OCI-LY3 (cell line): ENCODE results near the gene APOA5.

Experiments used
- H2AFZ ChIP-seq: fragments of 200-600, 300-600 bp; shearing (Covaris generic); 2 replicates; pipeline ENCODE4 v1.6.0; 2014; ENCODE audit warnings: antibody characterized with exemption, low read depth, low read length
- H3K27ac ChIP-seq: fragments of 200-600, 300-600 bp; sonication (generic); 2 replicates; pipeline ENCODE4 v1.5.1; 2014; ENCODE audit warnings: mild to moderate bottlenecking, low read length, moderate library complexity, mixed read lengths
- H3K27me3 ChIP-seq: fragments of 200-600, 300-600 bp; sonication (generic); 2 replicates; pipeline ENCODE4 v1.6.1; 2014; ENCODE audit warnings: low read depth, low read length, mixed read lengths
- H3K36me3 ChIP-seq: fragments of 200-600, 300-600 bp; sonication (generic); replicated peaks from 2 replicates; pipeline ENCODE3; 2014; ENCODE audit warnings: low read depth, low read length, mixed read lengths
- H3K4me1 ChIP-seq: fragments of 300-600, 200-600 bp; sonication (generic); 2 replicates; pipeline ENCODE4 v1.6.1; 2014; ENCODE audit warnings: low read length, mixed read lengths
- H3K4me2 ChIP-seq: fragments of 200-600, 300-600 bp; sonication (generic); 2 replicates; pipeline ENCODE4 v1.6.1; 2014; ENCODE audit warnings: low read length, mixed read lengths
- H3K4me3 ChIP-seq: fragments of 300-600, 200-600 bp; sonication (generic); 2 replicates; pipeline ENCODE4 v1.5.1; 2014; ENCODE audit warnings: antibody characterized with exemption, mild to moderate bottlenecking, low read length, moderate library complexity
- H3K79me2 ChIP-seq: fragments of 300-600, 200-600 bp; shearing (Covaris generic); 2 replicates; pipeline ENCODE4 v1.6.1; 2014; ENCODE audit warnings: mild to moderate bottlenecking, low read length, mixed read lengths
- H3K9ac ChIP-seq: fragments of 300-600, 200-600 bp; shearing (Covaris generic); 2 replicates; pipeline ENCODE4 v1.6.0; 2014; ENCODE audit warnings: mild to moderate bottlenecking, low read length, moderate library complexity
- H3K9me3 ChIP-seq: fragments of 200-600, 300-600 bp; shearing (Covaris generic); 2 replicates; pipeline ENCODE4 v1.6.1; 2014; ENCODE audit warnings: low read length, mixed read lengths; ENCODE audit not compliant: insufficient read depth
- H4K20me1 ChIP-seq: fragments of 200-600, 300-600 bp; sonication (generic); 2 replicates; pipeline ENCODE4 v1.6.1; 2016; ENCODE audit warnings: low read length, mixed read lengths; ENCODE audit not compliant: insufficient read depth
- EZH2phosphoT487 ChIP-seq: fragments of 200-600 bp; shearing (Covaris generic); IDR thresholded peaks from 2 replicates; pipeline ENCODE4 v1.6.1; 2018; ENCODE audit warnings: antibody characterized with exemption, mixed run types, low read depth
- TF ChIP-seq, protein P1 (sequence below): fragments of 200-600, 300-600 bp; sonication (generic); IDR thresholded peaks from 2 replicates; pipeline ENCODE4 v1.5.1; 2014; ENCODE audit warnings: antibody characterized with exemption, low read length, low read depth

Gene APOA5

GRCh38 chr11:116829525-116830183, 38.0 kb upstream of the APOA5 start, which contains the start of gene APOC3:
APOC3 (plus strand) TSS chr11:116829907; CDS start chr11:116830583, 676 bp downstream.
- TF ChIP-seq, protein P1, sequence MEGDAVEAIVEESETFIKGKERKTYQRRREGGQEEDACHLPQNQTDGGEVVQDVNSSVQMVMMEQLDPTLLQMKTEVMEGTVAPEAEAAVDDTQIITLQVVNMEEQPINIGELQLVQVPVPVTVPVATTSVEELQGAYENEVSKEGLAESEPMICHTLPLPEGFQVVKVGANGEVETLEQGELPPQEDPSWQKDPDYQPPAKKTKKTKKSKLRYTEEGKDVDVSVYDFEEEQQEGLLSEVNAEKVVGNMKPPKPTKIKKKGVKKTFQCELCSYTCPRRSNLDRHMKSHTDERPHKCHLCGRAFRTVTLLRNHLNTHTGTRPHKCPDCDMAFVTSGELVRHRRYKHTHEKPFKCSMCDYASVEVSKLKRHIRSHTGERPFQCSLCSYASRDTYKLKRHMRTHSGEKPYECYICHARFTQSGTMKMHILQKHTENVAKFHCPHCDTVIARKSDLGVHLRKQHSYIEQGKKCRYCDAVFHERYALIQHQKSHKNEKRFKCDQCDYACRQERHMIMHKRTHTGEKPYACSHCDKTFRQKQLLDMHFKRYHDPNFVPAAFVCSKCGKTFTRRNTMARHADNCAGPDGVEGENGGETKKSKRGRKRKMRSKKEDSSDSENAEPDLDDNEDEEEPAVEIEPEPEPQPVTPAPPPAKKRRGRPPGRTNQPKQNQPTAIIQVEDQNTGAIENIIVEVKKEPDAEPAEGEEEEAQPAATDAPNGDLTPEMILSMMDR = no peak
- TF ChIP-seq EZH2phosphoT487 = no peak
- H3K4me2 ChIP-seq = no peak within 1 kb of the TSS
- no peaks in the 10 kb centered on the region for H3K4me1 ChIP-seq

DNA sequence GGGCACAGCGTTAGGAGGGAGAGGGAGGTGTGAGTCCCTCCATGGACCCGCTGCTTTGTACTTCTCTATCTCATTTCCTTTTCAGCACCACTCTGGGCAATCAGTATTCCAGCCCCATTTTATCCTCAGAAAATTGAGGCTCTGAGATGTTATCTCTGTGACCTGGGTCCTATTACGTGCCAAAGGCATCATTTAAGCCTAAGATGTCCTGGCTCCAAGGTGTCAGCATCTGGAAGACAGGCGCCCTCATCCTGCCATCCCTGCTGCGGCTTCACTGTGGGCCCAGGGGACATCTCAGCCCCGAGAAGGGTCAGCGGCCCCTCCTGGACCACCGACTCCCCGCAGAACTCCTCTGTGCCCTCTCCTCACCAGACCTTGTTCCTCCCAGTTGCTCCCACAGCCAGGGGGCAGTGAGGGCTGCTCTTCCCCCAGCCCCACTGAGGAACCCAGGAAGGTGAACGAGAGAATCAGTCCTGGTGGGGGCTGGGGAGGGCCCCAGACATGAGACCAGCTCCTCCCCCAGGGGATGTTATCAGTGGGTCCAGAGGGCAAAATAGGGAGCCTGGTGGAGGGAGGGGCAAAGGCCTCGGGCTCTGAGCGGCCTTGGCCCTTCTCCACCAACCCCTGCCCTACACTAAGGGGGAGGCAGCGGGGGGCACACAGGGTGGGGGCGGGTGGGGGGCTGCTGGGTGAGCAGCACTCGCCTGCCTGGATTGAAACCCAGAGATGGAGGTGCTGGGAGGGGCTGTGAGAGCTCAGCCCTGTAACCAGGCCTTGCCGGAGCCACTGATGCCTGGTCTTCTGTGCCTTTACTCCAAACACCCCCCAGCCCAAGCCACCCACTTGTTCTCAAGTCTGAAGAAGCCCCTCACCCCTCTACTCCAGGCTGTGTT, 37.2 kb upstream of the APOA5 start:
- Histone ChIP-seq H3K36me3 (no peaks in the 10 kb centered on the region), H3K9me3 (no peaks in the 10 kb centered on the region), H2AFZ (no peak overlapping the region), H3K9ac (no peak overlapping the region), H3K4me1 (no peaks in the 10 kb centered on the region), H4K20me1 (no peaks in the 10 kb centered on the region), H3K27ac (no peak overlapping the region), H3K4me2 (no peak overlapping the region), H3K27me3 (no peaks in the 10 kb centered on the region), H3K4me3 (no peak overlapping the region), H3K79me2 (no peaks in the 10 kb centered on the region)
- no peak for TF ChIP-seq EZH2phosphoT487
- TF ChIP-seq, protein P1 = no peak

More at GRCh38 chr11:116829525-116830183, 38.0 kb upstream of the APOA5 start, which contains the start of gene APOC3:
- Histone ChIP-seq H4K20me1 (no peaks in the 10 kb centered on the region), H3K4me3 (no peak within 1 kb of the TSS), H3K9ac (no peak within 1 kb of the TSS), H3K27ac (no peak within 1 kb of the TSS), H2AFZ (no peak within 1 kb of the TSS), H3K79me2 (no peaks in the 10 kb centered on the region), H3K36me3 (no peaks in the 10 kb centered on the region), H3K27me3 (no peaks in the 10 kb centered on the region), H3K9me3 (no peaks in the 10 kb centered on the region)

GRCh38 chr11:116827461-116827860, 35.8 kb upstream of the APOA5 start:
- Histone ChIP-seq H3K9ac (no peak overlapping the region), H3K79me2 (no peaks in the 10 kb centered on the region), H3K4me1 (no peaks in the 10 kb centered on the region), H3K27ac (no peak overlapping the region), H4K20me1 (no peaks in the 10 kb centered on the region), H3K36me3 (no peaks in the 10 kb centered on the region), H3K4me2 (no peak overlapping the region), H3K27me3 (no peaks in the 10 kb centered on the region), H3K9me3 (no peaks in the 10 kb centered on the region), H2AFZ (no peak overlapping the region), H3K4me3 (no peak overlapping the region)
- TF ChIP-seq EZH2phosphoT487 = no peak
- TF ChIP-seq, protein P1 = no peak
